GM21381 (cell line): ENCODE data around the gene TMEM271.

Experiments
- ATAC-seq: cut with Tn5 transposase; IDR thresholded peaks from one replicate; pipeline ENCODE4 v1.9.1; 2021; ENCODE audit warnings: mild to moderate bottlenecking, moderate library complexity; ENCODE audit not compliant: unreplicated experiment

The TMEM271 gene

DNA sequence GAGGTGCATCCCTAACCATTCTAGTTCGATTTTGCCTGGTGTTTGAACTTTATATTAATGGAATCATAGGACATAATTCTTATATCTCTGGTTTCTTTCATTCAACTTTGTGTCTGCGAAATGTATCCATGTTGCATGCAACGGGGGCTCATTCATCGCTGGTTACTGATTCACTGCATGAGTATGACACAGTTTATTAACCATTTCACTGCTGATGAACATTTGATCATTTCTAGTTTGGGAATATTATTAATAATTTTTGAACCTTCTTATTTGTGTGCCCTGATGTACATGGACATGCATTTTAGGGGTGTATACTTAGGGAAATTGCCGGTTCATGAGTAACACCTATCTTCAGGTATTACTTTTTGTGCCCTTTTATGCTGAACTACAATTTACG is 5.1 kb upstream of the TMEM271 start:
- no peak for ATAC-seq

DNA sequence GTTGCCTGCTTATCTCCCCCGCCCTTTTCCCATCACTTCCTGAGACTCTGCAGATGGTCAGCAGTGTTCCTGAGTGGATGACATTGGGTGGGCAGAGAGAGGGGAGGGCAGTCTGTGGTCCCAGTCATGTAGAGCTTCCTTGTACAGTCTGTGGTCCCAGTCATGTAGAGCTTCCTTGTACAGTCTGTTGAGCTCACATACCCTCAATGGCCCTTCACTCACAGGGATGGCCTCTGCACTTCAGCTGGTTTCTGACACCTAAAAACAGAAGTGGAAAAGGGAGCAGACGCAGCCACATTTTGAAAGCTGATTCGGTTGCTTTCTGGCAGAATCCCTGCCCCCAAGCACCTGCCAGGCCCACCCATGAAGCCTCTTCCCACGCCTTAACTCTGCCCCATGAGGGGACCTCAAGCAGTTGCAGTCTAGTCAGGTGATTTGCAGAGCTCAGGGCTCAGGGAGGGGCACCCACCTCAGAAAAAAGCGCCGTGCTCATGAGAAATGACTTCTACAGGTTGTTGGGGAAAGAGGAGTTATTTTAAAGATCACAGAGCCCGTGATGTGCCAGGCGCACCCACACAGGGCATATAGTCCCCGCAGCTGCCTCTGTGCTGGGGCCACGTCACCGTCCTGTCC is 3.6 kb upstream of the TMEM271 start:
- no peak for ATAC-seq

DNA sequence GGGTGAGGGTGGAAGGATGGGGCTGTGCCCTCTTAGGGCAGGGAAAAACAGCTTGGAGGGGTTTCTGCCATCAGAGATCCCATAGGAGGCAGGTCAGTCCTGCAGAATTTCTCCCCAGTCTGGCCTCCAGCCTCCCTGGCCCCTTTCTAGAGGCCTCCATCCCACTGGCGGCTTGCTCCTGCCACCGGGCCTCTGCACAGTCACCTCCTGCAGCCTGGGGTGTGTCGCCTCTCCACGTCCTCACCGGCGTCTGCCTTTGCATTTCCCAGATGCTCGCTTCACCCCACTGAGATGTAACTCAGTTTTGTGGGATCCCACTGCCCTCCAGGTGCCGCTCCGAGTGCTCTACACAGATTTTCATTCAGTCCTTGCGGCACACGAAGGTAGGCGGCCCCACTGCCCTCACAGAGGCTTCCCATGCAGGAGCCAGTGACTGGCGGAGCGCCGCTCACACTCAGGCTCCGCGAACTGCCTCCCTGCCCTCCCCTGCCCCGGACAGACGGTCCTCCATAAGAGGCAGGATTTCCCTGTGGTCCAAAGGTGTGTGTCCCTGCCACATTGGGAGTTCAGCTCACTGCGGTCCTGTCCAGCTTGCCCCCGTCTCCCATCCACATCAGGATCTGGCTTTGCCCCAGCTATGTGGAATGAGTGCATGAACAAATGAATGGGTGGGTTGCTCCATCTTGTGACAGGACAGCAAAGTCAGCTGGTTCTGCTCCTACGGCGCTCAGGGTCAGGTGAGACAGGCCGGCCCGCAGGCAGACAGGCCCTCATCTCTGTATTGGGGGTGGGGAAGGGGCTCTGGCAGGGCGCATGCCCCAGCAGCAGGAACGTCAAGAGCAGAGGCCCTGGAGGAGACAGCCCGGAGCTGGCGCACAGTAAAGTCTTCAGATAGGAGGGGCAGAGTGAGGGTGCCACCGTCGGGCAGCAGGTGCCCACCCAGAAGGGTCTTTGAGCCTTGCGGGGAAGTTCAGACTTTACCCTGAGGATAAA is 2.7 kb upstream of the TMEM271 start:
- ATAC-seq, result no peak

DNA sequence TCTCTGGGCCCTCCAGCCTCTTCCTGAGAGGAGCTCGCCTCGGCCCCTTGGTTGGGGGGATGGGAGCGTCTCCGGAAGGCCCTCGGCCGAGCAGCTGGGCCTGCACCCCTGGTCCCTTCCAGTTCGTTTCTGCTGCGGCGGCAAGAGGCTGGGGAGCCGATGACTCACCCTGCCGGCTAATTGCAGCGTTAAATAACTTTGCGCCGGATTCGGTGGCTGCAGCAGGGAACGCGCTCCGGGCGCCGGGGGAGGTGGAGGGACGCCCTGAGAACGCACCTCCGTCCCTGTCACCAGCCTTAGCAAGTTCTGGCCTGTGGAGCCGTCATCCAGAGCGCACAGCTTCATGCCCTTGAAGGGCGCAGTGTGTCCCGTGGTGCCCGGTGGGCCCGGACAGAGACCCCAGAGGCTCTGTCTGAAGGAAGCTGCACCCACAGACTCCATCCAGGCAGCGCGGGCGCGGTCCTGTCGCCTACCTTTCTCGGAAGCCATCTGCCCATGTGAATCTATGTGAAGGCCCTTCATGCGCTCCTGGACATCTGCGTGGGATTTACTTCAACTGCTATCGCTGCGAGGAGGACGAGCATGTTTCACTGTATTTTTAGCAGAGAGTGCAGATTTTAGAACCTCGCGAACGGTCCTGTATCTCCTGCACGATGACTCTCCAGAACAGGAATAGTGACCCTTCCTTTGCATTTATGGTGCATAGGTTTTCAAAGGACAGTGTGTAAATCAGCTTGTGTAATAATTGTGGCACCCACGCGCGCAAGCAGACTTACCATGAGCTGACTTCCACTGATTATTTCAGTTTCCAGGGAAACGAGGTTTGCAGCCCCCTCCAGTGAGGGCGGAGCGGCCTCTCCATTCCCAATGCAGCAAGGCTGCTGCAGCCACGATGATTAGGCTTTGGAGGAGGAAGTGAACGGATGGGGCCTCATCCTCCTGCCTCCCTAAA is 1.7 kb upstream of the TMEM271 start:
- ATAC-seq, result no peak

DNA sequence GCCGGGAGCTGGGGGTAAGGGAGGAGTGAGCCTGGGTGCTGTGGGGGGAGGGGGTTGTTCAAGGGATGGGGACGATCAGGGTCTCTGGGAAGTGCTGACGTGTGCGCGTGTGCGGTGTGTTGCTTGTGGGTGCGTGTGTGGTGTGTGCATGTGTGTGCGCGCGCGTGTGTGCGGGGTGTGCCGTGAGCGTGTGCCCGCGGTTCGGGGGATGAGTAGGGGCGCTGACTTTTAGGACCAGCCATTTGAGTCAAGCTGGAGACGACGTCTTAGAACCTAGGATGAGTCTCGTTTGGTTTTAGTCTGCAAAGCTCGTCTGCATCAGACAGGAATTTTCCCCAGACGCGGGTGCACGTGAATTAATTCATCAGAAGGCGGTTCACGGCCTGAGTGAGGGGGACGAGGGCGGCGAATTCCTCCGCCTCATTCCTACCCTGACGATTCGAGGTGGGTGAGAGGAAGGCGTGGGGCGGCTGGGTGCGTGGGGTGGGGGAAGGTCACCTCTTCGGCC is 950 bp upstream of the TMEM271 start:
- ATAC-seq, result no peak

DNA sequence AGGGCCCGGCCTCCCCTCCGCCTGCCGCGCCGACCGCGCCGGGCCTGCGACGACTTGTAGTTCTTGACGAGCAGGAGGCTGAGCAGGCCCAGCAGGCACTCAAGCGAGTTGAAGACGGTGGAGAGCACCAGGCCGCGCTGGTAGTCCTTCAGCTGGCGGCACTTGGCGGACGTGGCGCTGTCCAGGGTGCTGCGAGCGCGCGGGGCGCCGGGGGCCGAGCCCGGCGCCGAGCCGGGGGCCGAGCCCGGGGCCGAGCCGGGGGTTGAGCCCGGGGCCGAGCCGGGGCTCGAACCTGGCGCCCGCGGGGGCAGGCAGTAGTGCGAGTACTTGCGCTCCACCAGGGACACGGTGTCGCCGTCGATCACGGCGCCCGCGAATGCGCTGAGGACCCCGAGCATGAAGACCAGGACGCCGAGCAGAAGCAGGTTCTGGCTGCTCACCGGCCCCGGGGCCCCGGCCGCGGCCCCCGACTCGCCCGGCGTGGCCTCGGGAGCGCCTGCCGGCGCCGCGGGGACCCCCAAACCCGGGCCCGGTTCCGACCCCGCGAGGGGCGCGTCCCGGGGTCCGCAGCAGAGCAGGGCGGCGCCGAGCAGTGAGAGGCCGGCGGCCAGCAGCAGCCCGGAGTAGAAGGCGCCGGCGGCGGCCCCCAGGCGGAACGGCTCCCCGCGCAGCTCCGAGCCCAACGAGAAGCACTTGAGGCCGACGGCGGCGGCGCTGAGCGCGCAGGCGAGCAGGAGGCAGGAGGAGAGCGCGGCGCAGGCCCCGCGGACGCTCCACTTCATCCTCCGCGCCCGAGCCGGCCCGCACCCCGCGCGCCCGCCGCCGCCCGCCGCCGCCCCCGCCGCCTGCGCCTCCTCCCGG is 584 bp downstream of the TMEM271 start:
- ATAC-seq, result no peak

DNA sequence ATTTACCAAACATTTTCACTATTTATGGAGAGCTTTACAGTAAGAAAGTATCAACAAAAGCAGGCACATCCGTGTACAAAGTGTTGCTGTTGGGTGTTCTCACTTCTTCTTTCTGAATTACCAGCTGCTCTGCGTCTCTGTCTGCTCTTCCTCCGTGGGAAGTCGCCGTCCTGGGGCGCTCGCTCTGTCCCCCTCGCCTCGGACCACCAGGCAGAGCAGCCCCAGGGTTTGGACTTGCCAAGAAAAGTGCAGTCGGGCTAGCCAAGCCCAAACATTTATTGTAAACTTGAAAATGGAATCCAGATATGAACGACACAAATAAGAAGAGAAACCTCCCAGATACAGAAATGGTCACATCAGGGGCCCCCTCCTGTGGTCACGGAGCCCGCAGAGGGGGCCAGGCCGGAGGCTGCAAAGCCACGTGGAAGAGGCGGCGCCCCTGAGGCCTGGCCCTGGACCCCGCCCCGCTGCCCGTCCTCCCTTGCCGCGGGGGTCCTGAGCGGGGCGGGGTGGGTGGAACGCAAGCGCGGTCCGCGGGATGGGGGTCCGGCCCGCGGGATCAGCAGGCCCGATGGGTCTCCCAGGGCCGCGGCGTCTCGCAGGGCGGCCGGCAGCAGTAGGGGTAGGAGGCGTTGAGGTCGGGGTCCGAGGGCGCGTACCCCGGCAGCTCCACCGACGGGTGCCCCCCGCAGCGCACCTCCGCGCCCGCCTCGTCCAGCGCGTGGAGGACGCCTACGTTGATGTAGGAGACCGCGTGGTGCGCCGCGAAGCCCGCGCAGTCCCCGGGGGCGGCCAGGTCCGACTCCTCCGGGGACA is 1.5 kb downstream of the TMEM271 start:
- no peak for ATAC-seq

DNA sequence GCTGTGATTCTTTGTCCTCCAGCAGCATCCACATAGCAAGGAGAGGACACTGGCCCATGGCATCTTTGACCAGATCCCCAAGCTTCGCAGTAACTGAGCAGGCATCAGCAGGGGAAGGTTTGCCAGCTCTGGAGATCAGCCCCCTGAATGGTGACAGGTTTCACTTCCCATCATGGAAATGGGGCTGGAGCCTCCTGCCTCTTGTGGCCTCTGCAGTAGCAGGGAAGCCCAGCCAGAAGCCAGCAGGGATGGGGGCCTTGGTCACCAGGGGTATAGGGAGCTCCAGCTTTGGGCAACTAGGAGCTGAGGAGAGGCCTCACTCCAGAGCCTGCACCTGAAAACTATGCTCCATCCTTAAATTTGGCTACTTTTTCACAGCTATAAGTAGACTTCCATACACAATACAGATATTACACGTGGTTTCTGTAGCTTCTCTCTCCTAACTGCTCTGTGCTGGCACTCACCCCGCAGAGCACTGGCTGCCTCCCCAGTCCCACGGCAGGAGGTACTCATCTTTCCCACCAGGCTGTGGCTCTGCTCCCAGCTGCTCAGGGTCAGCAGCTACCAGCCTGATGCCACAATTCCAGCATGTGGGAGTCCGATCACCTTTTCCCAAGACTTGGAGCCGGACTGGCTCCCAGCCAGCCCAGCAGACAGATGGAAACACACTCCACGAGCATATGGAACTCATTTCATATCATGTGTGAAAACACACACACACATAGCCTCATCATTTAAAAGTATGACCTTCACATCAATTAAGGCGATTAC is 2.8 kb downstream of the TMEM271 start:
- ATAC-seq, result no peak

DNA sequence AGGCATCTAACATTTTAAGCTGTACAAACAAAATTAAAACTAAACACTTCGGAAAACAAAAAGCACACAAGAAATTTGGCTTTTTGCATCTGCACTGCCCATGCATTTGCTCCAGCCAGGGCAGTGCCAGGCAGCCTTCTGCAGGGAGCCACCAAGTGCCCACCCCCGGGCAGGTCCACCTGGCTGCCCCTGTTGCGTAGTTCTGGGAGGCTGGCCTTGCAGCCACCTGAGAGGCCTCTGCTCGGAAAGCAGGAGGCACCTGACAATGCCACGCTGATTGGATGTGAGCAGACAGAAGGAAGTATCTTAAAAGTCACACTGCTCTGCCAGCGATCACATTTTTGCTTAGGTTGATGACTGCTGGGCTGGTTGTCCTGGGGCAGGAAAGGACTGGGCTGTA is 3.5 kb downstream of the TMEM271 start:
- no peak for ATAC-seq

DNA sequence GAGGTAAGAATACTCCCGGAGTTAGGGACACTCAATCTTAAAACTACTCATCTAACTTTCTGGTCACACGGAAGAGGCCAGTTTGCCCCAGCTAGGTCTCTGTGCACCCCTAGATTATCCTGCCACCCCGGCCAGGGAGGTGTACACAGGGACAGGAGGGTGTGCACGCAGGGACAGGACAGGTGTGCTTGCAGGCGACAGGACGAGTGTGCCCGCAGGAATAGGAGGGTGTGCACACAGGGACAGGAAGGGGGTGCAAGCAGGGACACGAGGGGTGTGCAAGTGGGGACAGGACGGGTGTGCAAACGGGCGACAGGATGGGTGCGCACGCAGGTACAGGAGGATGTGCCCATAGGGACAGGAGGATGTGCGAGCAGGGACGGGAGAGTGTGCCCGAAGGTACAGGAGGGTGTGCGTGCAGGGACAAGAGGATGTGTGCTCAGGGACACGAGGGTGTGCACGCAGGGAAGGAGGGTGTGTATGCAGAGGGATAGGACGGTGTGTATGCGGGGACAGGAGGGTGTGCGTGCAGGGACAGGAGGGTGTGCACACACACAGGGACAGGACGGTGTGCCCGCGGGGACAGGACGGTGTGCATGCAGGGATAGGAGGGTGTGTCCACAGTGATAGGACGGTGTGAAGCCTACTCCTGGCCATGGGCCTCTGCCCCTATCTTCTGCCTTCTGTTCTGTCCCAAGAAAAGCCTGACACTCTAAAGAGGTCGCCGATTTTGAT is 4.1 kb downstream of the TMEM271 start:
- no peak for ATAC-seq

DNA sequence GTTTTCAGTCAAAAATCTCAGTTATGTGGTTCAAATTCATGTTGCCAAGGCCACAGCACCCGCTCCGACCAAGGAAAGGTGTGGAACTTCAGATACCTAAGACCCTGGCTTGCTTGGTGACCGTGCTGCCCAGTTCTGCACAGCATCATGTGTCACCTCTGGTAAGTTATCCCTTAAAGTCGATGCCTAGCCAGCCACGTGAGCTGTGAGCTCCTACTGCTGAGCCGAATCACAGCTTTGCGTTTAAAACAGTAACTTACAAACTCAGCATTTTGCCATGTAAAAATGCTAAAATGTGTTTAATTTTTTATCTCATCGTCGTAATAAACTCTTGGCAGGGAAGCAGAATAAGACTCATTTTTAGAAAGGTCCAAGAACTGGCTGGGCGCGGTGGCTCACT is 5.3 kb downstream of the TMEM271 start:
- no peak for ATAC-seq

DNA sequence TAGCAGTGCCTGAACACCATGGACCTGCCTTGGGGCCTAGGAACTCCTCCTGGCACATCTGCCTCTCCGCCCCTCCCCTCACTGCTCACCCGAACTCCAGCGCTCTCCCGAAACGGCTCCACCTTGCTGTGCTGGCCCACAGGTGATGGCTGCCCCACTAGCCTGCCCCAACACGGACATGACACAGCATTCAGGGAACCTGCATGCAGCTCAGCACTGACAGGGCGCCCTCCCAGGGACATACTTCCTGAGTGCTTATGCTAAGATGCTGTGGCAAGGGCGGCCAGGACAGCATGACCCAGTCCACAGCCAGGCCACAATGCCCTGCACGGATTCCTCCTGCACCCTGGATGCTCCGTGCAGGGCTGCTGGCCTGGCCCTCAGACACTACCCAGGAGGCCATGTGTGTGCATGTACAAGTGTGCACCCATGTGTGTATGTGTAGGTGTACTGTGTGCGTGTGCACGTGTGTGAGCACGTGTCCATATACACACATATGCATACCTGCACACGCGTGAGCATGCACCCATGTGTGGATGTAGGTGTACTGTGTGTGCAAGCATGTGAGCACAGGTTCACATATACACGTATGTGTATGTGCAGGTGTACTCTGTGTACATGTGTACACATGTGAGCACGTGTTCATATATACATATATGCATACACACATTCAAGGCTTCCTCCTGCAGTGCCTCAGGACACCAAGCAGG is 6.0 kb downstream of the TMEM271 start:
- no peak for ATAC-seq

DNA sequence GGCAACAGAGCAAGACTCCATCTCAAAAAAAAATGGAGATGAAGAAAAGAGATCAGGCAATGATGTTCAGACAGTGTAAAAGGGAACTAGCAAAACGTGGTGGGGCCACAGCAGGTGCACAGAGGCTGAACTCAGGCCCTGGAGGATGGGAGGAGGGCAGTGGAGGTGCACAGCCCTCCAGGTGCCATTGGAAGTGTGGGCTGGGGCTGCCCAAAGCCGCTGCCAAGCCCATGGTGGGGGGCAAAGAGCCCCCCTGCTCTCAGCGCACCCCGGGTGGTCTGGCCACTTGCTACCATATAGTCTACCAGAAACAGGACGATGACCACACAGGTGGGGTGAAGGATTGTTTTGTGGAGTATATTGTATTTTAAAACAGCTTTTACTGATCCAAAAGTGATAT is 7.1 kb downstream of the TMEM271 start:
- no peak for ATAC-seq

DNA sequence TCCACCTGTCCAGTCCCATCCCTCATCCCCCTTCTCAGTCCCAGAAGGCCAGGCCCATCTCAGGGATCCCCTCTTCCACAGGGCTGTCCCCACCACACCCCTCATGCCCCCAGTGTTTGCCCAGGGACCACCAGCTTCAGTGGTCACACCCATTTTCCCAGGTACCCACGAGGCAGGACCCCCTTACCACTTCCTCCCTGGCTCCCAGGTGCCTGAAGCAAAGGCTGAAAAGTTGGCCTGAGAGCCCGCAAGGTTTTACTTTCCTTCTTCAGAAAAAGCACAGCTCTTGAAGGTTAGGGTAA is 7.8 kb downstream of the TMEM271 start:
- ATAC-seq, result no peak

DNA sequence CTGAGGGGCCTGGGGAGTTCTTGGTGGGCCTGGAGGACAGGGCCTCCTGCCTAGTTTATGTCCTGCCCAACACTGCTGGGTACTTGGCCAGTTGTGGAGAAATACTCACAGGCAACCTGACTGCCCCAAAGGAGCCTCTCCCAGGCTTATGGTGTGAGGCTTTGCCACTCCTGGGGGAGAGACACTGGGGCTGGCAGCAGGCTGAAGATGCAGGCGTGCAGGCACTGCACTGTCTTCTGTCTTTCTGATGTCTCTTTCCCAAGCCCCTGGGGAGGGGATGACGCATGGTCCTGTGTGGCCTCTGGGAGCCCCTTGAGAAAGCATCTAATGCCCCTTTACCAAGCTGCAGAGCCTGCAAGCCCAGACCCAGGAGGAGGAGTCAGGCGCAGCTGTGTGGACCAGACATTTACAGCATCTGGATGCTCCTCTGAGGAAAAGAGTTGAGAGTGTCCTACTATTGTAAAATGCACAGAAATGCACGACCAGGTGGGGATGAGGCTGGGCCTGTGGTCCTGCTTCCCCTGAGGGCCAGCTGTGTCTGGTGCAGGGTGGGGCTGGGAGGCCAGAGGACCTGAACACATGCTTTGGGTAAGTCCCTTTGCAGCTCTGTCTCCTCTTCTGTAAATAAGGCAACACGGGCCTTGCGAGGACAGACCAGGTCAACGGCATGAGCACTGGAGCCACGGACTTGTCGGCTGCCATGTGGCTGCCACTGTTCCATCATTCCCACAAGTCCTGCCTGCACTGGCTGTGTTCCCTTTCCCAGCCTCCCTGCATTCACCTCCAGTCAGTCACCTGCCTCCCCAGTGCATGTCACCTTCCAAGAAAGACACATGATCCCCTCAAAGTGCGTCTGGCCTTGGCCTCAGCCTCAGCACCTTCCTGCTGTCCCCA is 8.4 kb downstream of the TMEM271 start:
- no peak for ATAC-seq
